Epithelial cell of prostate (primary cell): ENCODE measurements around the gene TMEM185B.
A peak's percentile ranks its signal among the peaks of the same experiment; 100 is the strongest.
"Not testable (repeated sequence)": the region's sequence is repeated elsewhere in the genome, so short reads cannot be mapped to it uniquely, and the experiment has no call there.

ENCODE experiments used
- DNase-seq: peaks from one replicate; pipeline ENCODE4 v3.0.0-alpha.2; 2011; ENCODE audit warnings: low read depth, low spot score
- H3K27ac ChIP-seq: fragments of 450-650 bp; 2 replicates; pipeline ENCODE4 v1.5.1; 2017; ENCODE audit warnings: mild to moderate bottlenecking

Gene TMEM185B

GRCh38 chr2:120223034-120223912 is at the start of gene TMEM185B:
Gene TMEM185B, minus strand, starts transcription at chr2:120223400. Its CDS starts 424 bp downstream, at chr2:120222976.
- peak within 1 kb of the TSS; percentile 90 for H3K27ac ChIP-seq
- DNase-seq: no peak

- no peak overlapping the region for H3K27ac ChIP-seq
- DNase-seq: no peak
Observed at GRCh38 chr2:120271711-120272379, 48.6 kb upstream of the TMEM185B start.

- H3K27ac ChIP-seq: no peak overlapping the region
- no peak for DNase-seq
Observed at GRCh38 chr2:120269816-120270215, 46.6 kb upstream of the TMEM185B start.

- no peak for DNase-seq
- no peak overlapping the region for H3K27ac ChIP-seq
Observed at GRCh38 chr2:120269076-120269744, 46.0 kb upstream of the TMEM185B start.

GRCh38 chr2:120267348-120267747 is 44.1 kb upstream of the TMEM185B start:
- H3K27ac ChIP-seq: no peak overlapping the region
- DNase-seq: no peak

- DNase-seq: no peak
- H3K27ac ChIP-seq: no peak overlapping the region
Observed at GRCh38 chr2:120265006-120265405, 41.8 kb upstream of the TMEM185B start.

GRCh38 chr2:120262761-120263428 is 39.7 kb upstream of the TMEM185B start:
- H3K27ac ChIP-seq: peak overlapping the region; percentile 16
- DNase-seq: no peak

- no peak for DNase-seq
- H3K27ac ChIP-seq: peak overlapping the region; percentile 16
Observed at GRCh38 chr2:120262150-120262549, 39.0 kb upstream of the TMEM185B start.

- no peak for DNase-seq
- H3K27ac ChIP-seq: no peak overlapping the region
Observed at GRCh38 chr2:120261387-120262006, 38.3 kb upstream of the TMEM185B start.

GRCh38 chr2:120260736-120261135 is 37.5 kb upstream of the TMEM185B start:
- H3K27ac ChIP-seq: no peak overlapping the region
- DNase-seq: no peak

GRCh38 chr2:120259939-120260338 is 36.7 kb upstream of the TMEM185B start:
- DNase-seq, H3K27ac ChIP-seq: not testable (repeated sequence)

GRCh38 chr2:120258196-120258595 is 35.0 kb upstream of the TMEM185B start:
- H3K27ac ChIP-seq: no peak overlapping the region
- no peak for DNase-seq

- no peak for DNase-seq
- no peak overlapping the region for H3K27ac ChIP-seq
Observed at GRCh38 chr2:120257522-120257921, 34.3 kb upstream of the TMEM185B start.

- no peak overlapping the region for H3K27ac ChIP-seq
- no peak for DNase-seq
Observed at GRCh38 chr2:120256651-120257000, 33.4 kb upstream of the TMEM185B start.

GRCh38 chr2:120255986-120256650 is 32.9 kb upstream of the TMEM185B start:
- no peak for DNase-seq
- H3K27ac ChIP-seq: no peak overlapping the region

- DNase-seq: no peak
- no peak overlapping the region for H3K27ac ChIP-seq
Observed at GRCh38 chr2:120255071-120255470, 31.9 kb upstream of the TMEM185B start.

- no peak for DNase-seq
- H3K27ac ChIP-seq: no peak overlapping the region
Observed at GRCh38 chr2:120254178-120254577, 31.0 kb upstream of the TMEM185B start.

- DNase-seq: no peak
- H3K27ac ChIP-seq: peak overlapping the region; percentile 90
Observed at GRCh38 chr2:120253021-120253882, 30.1 kb upstream of the TMEM185B start.
